Prostate gland (tissue), 2 donors: Measurements from ENCODE around the gene TRAF2. TPM values are rescaled to one million over a fixed set of nuclear protein-coding genes. Genes with fewer than 3 reads are reported as not detected.

Experiments used
- DNase-seq: peaks from one replicate; pipeline ENCODE4 v3.0.0-alpha.2; 2019; ENCODE audit warnings: low spot score
- H3K27ac ChIP-seq, 2 donors: fragments of 200-600 bp; sonication (generic); 2 replicates each; pipeline ENCODE4 v1.5.1; 2017 to 2019
- H3K27me3 ChIP-seq: fragments of 200-600 bp; sonication (generic); replicated peaks from 2 replicates; pipeline ENCODE4 v1.5.1; 2019; ENCODE audit not compliant: insufficient read depth
- H3K36me3 ChIP-seq, 2 donors: fragments of 200-600 bp; sonication (generic); 1 replicate in 1 of 2; 2 replicates in 1 of 2; pipeline versions ENCODE4 v1.5.1 to v1.8.1; 2017 to 2019
- H3K4me1 ChIP-seq: fragments of 200-600 bp; sonication (generic); replicated peaks from 2 replicates; pipeline ENCODE4 v1.5.1; 2019
- H3K4me3 ChIP-seq, 2 donors: fragments of 200-600 bp; sonication (generic); 2 replicates each; pipeline ENCODE4 v1.5.1; 2017 to 2019
- H3K9me3 ChIP-seq: fragments of 200-600 bp; sonication (generic); 2 replicates; pipeline ENCODE4 v1.5.1; 2017
- POLR2A ChIP-seq: fragments of 450-650 bp; IDR thresholded peaks from one replicate; pipeline ENCODE4 v1.6.1; 2016; ENCODE audit warnings: antibody characterized with exemption, mild to moderate bottlenecking
- POLR2AphosphoS5 ChIP-seq: sonication (generic); formaldehyde crosslinking; IDR thresholded peaks from one replicate; pipeline ENCODE4 v1.6.1; 2017; ENCODE audit warnings: antibody characterized with exemption
- WGBS: methylation state at CpG from one replicate; pipeline ENCODE4 v1.1.5; 2018; 5-methylcytosine and 5-hydroxymethylcytosine counted together
- intact Hi-C: fragments of 100-400 bp; cut with DNase I; formaldehyde crosslinking; loops from one replicate; pipeline ENCODE4 v1.14.2; 2022
- total RNA-seq, 2 donors: library from RNA; depleted of rRNA; stranded (reverse); fragments of >200 nt; gene quantifications; one replicate each; pipeline ENCODE4 v1.1.0, GENCODE V29; 2016
- TF ChIP-seq, protein P1 (sequence below), 4 experiments: fragments of 200-600 bp in 2 of 4; fragments of 450-650 bp in 2 of 4; sonication (generic) in 2 of 4; IDR thresholded peaks; 1 replicate in 3 of 4; 2 replicates in 1 of 4; pipeline ENCODE4 v1.5.1; 2016 to 2019; ENCODE audit warnings: antibody characterized with exemption in 4 of 4, mild to moderate bottlenecking in 2 of 4, moderate library complexity in 2 of 4

The TRAF2 gene
- total RNA-seq, 2 donors from 2014 or later: 23.6 to 24.2 TPM

GRCh38 chr9:136857581-136858412 is 28.5 kb upstream of the TRAF2 start:
- 69% methylated on average over 26 of the region's 29 CpGs for WGBS
- no peaks in the 10 kb centered on the region for H3K27me3 ChIP-seq
- intact Hi-C loops: no loop called here
- no peak overlapping the region for H3K4me3 ChIP-seq
- H3K27ac ChIP-seq: peak overlapping the region; percentile 71 to 75
- DNase-seq: no peak
- TF ChIP-seq, protein P1, sequence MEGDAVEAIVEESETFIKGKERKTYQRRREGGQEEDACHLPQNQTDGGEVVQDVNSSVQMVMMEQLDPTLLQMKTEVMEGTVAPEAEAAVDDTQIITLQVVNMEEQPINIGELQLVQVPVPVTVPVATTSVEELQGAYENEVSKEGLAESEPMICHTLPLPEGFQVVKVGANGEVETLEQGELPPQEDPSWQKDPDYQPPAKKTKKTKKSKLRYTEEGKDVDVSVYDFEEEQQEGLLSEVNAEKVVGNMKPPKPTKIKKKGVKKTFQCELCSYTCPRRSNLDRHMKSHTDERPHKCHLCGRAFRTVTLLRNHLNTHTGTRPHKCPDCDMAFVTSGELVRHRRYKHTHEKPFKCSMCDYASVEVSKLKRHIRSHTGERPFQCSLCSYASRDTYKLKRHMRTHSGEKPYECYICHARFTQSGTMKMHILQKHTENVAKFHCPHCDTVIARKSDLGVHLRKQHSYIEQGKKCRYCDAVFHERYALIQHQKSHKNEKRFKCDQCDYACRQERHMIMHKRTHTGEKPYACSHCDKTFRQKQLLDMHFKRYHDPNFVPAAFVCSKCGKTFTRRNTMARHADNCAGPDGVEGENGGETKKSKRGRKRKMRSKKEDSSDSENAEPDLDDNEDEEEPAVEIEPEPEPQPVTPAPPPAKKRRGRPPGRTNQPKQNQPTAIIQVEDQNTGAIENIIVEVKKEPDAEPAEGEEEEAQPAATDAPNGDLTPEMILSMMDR (IDR thresholded peaks at IDR 0.05): no peak
- no peak for TF ChIP-seq POLR2A
- TF ChIP-seq POLR2AphosphoS5: no peak
- H3K9me3 ChIP-seq: no peaks in the 10 kb centered on the region
- H3K36me3 ChIP-seq: peaks cover 2 to 5% of the 10 kb centered on the region in 2 donors
- peaks cover 16% of the 10 kb centered on the region for H3K4me1 ChIP-seq

DNA sequence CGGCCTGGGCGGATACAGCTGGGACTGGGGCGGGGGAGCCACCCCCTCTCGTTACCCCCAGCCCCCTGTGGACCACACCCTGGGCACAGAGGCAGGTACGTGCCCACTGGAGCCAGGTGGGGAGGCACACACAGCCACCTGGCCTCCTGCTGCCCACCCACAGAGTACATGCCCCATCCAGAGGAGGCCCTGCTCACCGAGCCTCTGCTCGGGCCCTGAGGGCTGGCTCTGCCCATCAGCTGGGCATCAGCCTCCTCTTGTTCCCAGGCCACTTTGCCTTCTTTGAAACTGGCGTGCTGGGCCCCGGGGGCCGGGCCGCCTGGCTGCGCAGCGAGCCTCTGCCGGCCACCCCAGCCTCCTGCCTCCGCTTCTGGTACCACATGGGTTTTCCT is 27.9 kb upstream of the TRAF2 start:
- TF ChIP-seq POLR2A (no peak), POLR2AphosphoS5 (no peak)
- TF ChIP-seq, protein P1 (IDR thresholded peaks at IDR 0.05): no peak
- WGBS: 61% methylated on average over 6 of the region's 15 CpGs
- Histone ChIP-seq H3K27me3 (no peaks in the 10 kb centered on the region), H3K36me3 (peaks cover 6 to 11% of the 10 kb centered on the region in 2 donors), H3K27ac (peak overlapping the region; percentile 71 to 75), H3K4me3 (no peak overlapping the region), H3K4me1 (peaks cover 16% of the 10 kb centered on the region), H3K9me3 (no peaks in the 10 kb centered on the region)
- intact Hi-C loops: no loop called here
- no peak for DNase-seq

GRCh38 chr9:136858844-136859757 is 27.2 kb upstream of the TRAF2 start:
- Histone ChIP-seq H3K27me3 (no peaks in the 10 kb centered on the region), H3K4me1 (peaks cover 16% of the 10 kb centered on the region), H3K4me3 (no peak overlapping the region), H3K36me3 (peaks cover 6 to 13% of the 10 kb centered on the region in 2 donors), H3K27ac (peak overlapping the region; percentile 71 to 75), H3K9me3 (no peaks in the 10 kb centered on the region)
- intact Hi-C loops: no loop called here
- TF ChIP-seq POLR2A (no peak), POLR2AphosphoS5 (peak; percentile 72)
- 31% methylated on average over 16 of the region's 20 CpGs for WGBS
- peak; percentile 81 for DNase-seq

GRCh38 chr9:136860529-136860928 is 25.8 kb upstream of the TRAF2 start:
- no peak for DNase-seq
- peaks cover 23% of the 10 kb centered on the region for H3K4me1 ChIP-seq
- H3K9me3 ChIP-seq: no peaks in the 10 kb centered on the region
- intact Hi-C loops: no loop called here
- WGBS: 86% methylated on average over 9 of the region's 9 CpGs
- H3K4me3 ChIP-seq: no peak overlapping the region
- no peak overlapping the region for H3K27ac ChIP-seq
- H3K36me3 ChIP-seq: peaks cover 6 to 13% of the 10 kb centered on the region in 2 donors
- TF ChIP-seq POLR2A: no peak
- TF ChIP-seq, protein P1 (IDR thresholded peaks at IDR 0.05): no peak
- no peak for TF ChIP-seq POLR2AphosphoS5
- no peaks in the 10 kb centered on the region for H3K27me3 ChIP-seq
